GM21526 (cell line): Measurements from ENCODE around the gene OVOL2.
"Not testable (repeated sequence)": the region's sequence is repeated elsewhere in the genome, so short reads cannot be mapped to it uniquely, and the experiment has no call there.

Experiments
- ATAC-seq: cut with Tn5 transposase; IDR thresholded peaks from one replicate; pipeline ENCODE4 v1.9.1; 2021; ENCODE audit warnings: moderate library complexity; ENCODE audit not compliant: unreplicated experiment, low FRiP score

OVOL2 gene

GRCh38 chr20:18057101-18057993, at the start of gene OVOL2:
Gene OVOL2 (minus strand): TSS chr20:18057916. CDS start chr20:18057634, 282 bp downstream.
- no peak for ATAC-seq

GRCh38 chr20:18103497-18103896, 45.8 kb upstream of the OVOL2 start:
- no peak for ATAC-seq

GRCh38 chr20:18101125-18101810, 43.6 kb upstream of the OVOL2 start:
- ATAC-seq: no peak

- not testable (repeated sequence) for ATAC-seq
These were observed 42.9 kb upstream of the OVOL2 start for GRCh38 chr20:18100569-18100968.

- ATAC-seq: no peak
These were observed 36.5 kb upstream of the OVOL2 start for GRCh38 chr20:18094191-18094590.

- ATAC-seq: no peak
These were observed 35.7 kb upstream of the OVOL2 start for GRCh38 chr20:18093388-18093787.

GRCh38 chr20:18092890-18093289, 35.2 kb upstream of the OVOL2 start:
- no peak for ATAC-seq

GRCh38 chr20:18091623-18092022, 33.9 kb upstream of the OVOL2 start:
- no peak for ATAC-seq

- ATAC-seq: no peak
These were observed 32.8 kb upstream of the OVOL2 start for GRCh38 chr20:18090477-18090876.

GRCh38 chr20:18090044-18090443, 32.3 kb upstream of the OVOL2 start:
- ATAC-seq: no peak

GRCh38 chr20:18088841-18089240, 31.1 kb upstream of the OVOL2 start:
- not testable (repeated sequence) for ATAC-seq

GRCh38 chr20:18088298-18088697, 30.6 kb upstream of the OVOL2 start:
- ATAC-seq: not testable (repeated sequence)

- no peak for ATAC-seq
These were observed 29.3 kb upstream of the OVOL2 start for GRCh38 chr20:18087054-18087453.

- not testable (repeated sequence) for ATAC-seq
These were observed 23.1 kb upstream of the OVOL2 start for GRCh38 chr20:18080836-18081235.

- ATAC-seq: no peak
These were observed 22.1 kb upstream of the OVOL2 start for GRCh38 chr20:18079756-18080353.

GRCh38 chr20:18077157-18077556, 19.4 kb upstream of the OVOL2 start:
- no peak for ATAC-seq

- ATAC-seq: no peak
These were observed 14.8 kb upstream of the OVOL2 start for GRCh38 chr20:18072532-18072931.

- ATAC-seq: no peak
These were observed 9.0 kb upstream of the OVOL2 start for GRCh38 chr20:18066421-18067333.

- ATAC-seq: no peak
These were observed 6.0 kb upstream of the OVOL2 start for GRCh38 chr20:18063676-18064075.

- ATAC-seq: no peak
These were observed 1.9 kb upstream of the OVOL2 start for GRCh38 chr20:18059603-18060002.
